ENCODE results near the gene KCNK3.

Gene KCNK3

DNA sequence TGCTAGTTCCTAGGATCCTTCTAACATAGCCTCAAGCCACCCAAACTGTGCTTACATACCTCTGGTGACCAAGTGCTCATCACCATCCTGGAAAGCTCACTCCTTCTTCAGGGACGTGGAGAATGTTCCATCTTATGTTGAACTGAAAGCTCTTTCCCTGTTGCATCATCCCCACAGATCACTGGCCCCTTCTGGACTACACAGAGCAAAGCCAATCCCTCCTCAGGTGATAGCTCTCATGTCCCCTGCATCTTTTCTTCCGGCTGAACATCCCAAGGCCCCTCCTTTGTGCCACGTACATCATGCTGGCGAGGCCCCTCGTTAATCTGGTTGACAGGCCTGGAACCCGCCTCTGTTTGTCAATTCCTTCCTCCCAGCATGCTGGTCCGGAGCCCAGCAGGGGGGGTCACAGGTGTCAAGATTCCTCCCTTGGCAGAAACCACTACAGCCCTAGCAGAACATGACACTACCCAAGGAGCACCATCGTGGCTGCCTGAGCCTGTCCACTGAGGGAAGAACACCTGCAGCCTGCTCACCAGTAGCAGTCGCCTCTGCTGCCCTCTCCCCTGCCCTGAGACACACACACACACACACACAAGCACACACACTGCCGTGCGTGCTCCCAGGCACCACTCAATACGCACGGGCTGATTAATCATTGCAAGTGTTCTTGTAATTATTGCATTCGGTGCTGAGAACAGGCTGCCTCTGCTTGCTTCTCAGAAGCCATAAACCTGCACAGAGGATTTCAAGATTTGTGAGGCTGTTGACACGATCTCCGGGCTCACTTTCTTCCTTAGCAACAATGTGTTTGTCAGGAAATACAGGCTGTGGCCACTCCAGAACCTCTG is 6.3 kb upstream of the KCNK3 start:
- H3K4me3 ChIP-seq (ENCODE audit: low read depth, low read length): no peak overlapping the region
- DNase-seq (ENCODE audit: low read depth): no peak

DNA sequence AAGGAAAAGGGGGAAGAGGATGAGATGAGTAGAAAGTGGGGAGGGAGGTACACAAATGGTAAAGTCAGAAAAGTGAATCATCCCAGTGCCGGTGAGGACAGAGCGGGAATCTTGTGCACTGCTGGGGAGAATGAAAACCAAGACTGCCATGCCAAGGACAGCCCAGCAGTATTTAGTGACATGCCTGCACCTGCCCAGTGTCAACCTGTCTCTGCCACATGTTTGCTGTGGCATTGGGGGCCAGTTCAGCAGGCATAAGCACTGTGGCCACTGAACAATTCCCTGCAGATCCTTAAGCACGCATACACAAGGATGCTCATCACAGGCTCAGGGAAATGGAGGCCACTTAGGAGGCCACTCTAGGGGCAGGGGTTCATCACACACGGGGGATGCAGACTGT is 5.2 kb upstream of the KCNK3 start:
- no peak for DNase-seq (ENCODE audit: low read depth)
- H3K4me3 ChIP-seq (ENCODE audit: low read depth, low read length): no peak overlapping the region

DNA sequence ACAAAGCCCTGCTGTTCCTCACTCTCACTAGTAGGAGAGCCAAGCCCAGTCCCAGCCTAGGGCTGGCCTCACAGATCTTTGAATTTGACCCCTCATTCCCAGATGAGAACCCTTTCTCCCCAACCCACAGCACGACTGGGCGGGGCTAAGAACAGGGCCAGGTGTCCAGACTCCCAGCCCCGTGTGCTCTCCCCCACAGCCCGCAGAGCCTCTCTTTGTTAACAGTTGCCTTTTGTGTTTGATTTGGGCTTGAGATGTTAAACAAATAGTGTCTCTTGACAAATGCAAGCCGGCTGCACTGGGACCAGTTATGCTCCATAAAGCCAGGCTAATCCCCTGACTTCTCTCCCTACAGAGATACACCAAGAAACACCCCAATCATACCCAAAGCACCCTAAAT is 4.7 kb upstream of the KCNK3 start:
- no peak for DNase-seq (ENCODE audit: low read depth)
- no peak overlapping the region for H3K4me3 ChIP-seq (ENCODE audit: low read depth, low read length)

DNA sequence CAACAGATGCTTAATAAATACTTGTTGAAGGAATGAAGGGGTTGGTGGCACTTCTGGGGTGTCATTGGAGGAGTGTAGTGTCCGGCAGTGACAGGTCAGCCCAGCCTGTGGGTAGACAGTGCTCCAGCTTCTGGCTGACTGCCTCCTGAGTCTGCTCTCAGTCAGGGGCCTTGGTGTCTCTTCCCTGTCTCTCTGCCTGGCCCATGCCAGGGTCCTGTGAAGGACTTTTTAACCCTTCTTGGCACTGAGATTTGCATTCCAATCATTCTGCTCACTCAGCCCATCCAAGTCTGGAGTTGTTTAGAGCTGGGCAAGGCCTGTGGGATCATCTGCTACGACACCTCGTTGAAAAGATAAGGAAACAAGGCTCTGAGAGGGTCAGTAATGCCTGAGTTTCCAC is 1.4 kb upstream of the KCNK3 start:
- DNase-seq (ENCODE audit: low read depth): no peak

DNA sequence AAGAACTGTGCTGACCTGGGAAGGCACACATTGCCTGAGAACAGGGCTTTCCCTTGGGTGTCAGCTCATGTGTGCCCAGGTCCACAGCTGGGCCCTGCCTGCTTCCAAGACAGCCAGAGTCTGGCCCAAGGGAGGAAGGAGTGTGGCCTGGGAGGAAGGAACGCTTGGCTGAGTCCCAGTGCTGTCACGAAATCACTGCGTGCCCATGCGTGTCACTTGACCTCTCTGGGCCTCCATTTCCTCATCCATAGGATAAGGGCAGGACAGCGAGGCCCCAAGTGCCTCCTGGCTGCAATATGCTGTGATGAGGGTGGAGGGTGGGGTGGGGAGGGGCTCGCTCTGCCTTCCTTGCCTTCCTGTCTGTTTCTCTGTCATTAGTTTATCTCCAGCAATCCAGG is 642 bp upstream of the KCNK3 start:
- H3K4me3 ChIP-seq (ENCODE audit: low read depth, low read length): no peak overlapping the region
- DNase-seq (ENCODE audit: low read depth): no peak

More for the DNA sequence above, 1.4 kb upstream of the KCNK3 start:
- no peak overlapping the region for H3K4me3 ChIP-seq (ENCODE audit: low read depth, low read length)

DNA sequence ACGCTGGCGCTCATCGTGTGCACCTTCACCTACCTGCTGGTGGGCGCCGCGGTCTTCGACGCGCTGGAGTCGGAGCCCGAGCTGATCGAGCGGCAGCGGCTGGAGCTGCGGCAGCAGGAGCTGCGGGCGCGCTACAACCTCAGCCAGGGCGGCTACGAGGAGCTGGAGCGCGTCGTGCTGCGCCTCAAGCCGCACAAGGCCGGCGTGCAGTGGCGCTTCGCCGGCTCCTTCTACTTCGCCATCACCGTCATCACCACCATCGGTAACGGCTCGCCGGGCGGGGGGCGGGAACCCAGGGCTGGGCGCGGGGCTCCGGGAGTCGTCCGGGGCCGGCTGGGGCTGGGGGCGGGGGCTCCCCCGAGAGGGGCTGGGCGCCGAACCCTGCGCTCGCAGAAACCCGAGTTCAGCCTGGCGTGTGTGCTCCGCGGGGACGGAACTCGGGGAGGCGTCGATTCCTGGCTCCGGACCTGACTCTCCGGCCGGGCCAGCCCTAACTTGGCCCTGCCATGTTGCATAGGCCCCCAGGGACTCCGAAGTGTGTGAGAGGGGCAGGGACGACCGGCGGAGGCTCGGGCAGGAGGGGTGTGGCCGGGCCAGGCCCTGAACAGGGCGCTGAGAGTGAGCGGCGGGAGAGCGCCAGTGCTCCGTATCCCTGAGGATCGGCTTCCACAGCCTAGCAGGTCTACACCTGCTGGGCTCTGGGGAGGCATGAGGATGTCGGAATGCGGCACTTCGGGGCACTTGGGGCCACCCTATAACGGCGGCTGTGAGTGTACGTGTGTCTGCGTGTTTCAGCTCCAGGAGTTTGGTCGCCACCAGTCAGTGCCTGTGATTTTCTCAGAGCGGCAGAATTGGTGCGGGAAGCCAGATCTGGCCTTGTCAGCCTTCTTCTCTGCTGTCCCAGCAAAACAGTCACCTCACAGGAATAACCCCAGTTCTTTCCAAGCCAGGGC is 651 bp downstream of the KCNK3 start:
- no peak for DNase-seq (ENCODE audit: low read depth)

DNA sequence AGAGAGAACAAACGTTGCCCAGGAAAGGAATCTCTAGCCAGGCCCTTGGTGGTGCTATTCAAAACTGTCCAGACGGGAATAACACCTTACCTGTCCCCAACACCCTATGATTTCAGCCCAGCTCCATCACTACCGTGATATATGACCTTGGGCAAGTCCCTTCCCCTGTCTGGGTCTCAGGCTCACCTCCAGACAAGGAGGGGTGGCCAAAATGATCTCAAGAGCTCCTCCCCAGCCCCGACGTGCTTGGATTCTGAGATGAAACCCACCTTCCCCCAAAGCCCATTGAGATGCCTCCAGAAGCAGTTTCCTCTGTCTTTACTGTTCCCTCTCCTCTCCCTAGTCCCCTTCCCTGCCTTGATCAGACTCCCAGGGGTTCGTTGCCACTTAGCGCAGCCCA is 1.5 kb downstream of the KCNK3 start:
- H3K4me3 ChIP-seq (ENCODE audit: low read depth, low read length): no peak overlapping the region
- DNase-seq (ENCODE audit: low read depth): no peak

More for the DNA sequence above, 651 bp downstream of the KCNK3 start:
- peak overlapping the region; percentile 35 for H3K4me3 ChIP-seq (ENCODE audit: low read depth, low read length)

DNA sequence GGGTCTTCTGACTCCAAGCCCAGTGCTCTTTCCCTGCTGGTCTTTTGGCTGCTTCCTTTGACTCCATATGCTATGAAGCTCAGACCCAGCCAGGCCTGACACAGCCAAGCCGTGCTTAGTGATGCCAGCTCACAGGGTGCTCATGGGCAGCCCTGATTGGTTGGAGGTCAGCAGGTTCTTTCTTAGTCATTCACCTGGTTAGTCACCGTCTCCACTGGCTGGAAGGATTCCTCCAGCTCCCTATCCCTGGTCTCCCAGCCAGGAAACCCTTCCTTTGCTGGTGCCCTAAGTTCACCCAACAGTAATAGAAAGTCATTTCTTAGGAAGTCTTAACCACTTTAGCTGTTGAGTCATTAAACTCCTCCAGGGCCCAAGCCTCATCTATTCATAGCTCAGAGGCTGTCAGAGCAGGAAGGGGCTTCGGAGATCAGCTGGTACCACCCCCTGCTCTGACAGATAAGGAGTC is 3.9 kb downstream of the KCNK3 start:
- DNase-seq (ENCODE audit: low read depth): peak; percentile 65
- H3K4me3 ChIP-seq (ENCODE audit: low read depth, low read length): no peak overlapping the region

DNA sequence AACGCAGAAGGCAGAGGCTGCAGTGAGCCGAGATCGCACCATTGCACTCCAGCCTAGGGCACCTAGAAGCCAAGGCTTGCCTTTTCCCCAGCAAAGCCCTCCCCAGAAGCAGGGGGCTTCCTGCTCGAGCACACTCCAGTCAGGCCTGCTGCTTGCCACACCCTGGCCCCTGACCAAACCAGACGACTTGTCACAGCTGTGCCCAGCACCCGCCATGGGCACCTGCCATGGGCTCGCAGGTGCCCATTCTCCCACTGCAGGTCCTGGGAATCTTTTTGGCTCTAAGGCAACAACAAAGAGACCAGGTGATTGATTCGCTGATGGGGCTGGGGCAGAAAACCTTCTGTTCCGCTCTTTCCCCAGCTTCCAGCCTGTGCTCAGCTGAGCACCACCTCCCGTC is 4.9 kb downstream of the KCNK3 start:
- no peak for DNase-seq (ENCODE audit: low read depth)
- no peak overlapping the region for H3K4me3 ChIP-seq (ENCODE audit: low read depth, low read length)

DNA sequence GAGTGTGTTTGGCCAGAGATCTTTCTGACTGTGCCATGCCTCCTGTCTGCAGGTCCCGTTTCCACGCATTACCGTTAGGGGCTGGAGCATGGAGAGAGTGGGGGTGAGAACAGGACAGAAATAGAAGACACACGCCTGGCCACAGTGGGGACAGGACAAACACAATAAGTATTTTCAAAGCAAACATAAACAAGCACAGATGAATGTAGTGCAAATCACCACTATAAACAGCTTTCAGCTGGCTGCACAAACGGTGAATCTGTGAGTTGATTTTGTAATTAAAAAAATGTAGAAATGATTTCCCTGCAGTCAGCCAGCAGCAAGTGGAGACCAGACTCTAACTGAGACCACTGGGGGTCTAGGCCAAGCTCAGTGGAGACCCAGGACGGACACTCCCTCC is 6.8 kb downstream of the KCNK3 start:
- DNase-seq (ENCODE audit: low read depth): no peak
- H3K4me3 ChIP-seq (ENCODE audit: low read depth, low read length): no peak overlapping the region

DNA sequence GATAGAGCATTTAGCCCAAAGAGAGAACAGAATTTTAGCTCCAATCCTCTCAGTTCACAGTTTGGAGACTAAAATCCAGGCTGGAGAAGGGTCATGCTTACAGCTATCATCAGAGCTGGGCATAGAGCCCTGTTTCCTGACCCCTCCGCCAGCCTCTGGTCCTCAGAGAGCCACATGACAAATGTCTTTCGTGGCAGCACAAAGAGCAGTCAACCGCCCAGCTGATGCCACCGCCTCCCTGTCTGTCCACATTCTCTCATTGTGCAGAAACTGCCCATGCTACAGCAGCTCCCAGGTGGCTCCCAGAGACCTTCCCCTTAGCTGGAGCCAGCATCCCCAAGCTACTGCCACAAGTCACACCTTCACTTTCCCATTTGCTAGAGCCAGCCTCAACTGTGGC is 7.6 kb downstream of the KCNK3 start:
- DNase-seq (ENCODE audit: low read depth): no peak
- H3K4me3 ChIP-seq (ENCODE audit: low read depth, low read length): no peak overlapping the region

DNA sequence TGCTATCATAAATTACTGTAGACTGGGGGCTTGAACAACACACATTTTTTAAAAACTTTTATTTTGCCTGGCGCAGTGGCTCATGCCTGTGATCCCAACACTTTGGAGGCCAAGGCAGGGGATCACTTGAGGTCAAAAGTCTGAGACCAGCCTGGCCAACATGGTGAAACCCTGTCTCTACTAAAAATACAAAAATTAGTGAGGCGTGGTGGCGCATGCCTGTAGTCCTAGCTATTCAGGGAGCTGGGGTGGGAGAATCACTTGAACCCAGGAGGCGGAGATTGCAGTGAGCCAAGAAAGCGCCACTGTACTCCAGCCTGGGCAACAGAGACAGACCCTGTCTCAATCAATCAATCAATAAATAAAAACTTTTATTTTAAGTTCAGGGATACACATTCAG is 9.1 kb downstream of the KCNK3 start:
- no peak for DNase-seq (ENCODE audit: low read depth)
- H3K4me3 ChIP-seq (ENCODE audit: low read depth, low read length): no peak overlapping the region

DNA sequence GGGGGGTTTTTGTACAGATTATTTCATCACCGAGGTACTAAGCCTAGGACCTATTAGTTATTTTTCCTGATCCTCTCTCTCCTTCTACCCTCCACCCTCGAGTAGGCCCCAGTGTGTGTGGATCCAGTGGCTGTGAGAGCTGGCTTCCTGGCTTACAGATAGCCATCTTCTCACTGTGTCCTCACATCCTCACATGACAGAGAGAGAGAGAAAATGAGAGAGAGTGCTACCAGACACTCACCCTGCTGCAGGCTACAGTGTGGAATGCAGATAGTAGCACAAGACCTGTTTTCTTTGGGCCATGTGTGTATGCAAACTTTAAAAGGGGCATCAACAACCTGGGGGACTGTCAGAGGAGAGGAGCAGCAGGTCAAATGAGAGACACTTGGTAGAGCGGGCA is 9.5 kb downstream of the KCNK3 start:
- no peak overlapping the region for H3K4me3 ChIP-seq (ENCODE audit: low read depth, low read length)
- DNase-seq (ENCODE audit: low read depth): no peak

DNA sequence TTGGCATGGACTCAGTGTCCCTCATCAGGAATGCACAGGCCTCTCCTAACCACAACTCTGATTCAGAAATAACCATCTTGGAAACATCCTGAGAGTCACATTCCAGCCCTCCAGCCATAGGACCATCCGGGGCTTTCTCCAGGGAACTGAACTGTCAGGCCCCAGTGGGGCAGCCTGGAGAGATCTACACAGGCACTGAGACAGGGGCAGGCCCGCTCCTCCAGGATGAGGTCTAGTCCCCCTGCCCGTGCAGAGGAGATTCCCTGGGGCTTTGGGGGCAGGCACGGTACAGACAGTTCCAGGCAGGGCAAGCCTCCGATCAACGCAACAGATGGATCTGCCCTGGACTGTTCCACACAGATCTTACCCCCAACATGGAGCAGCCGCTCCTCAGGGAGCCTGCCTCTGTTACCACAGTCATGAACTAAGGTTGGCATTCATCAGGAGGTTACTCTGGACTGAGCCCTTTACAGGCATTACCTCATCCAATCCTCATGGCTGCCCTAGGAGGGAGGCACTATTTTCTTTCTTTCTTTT is 12.0 kb downstream of the KCNK3 start:
- H3K4me3 ChIP-seq (ENCODE audit: low read depth, low read length): no peak overlapping the region
- peak; percentile 24 for DNase-seq (ENCODE audit: low read depth)

DNA sequence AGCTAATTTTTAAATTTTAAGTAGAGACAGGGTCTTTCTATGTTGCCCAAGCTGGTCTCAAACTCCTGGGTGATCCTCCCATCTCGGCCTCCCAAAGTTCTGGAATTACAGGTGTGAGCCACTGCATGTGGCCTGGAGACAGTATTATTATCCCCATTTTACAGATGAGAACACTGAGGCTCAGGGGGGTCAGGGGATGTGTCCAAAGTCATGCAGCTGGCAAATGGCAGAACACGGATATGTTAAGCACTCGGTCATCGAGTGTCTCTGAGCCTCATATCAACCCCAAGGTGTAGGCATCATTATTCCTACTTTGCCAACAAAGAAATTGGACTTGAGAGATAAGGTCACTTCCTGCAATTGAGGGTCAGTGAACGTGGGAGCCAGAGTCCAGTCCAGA is 12.6 kb downstream of the KCNK3 start:
- H3K4me3 ChIP-seq (ENCODE audit: low read depth, low read length): no peak overlapping the region
- DNase-seq (ENCODE audit: low read depth): no peak

DNA sequence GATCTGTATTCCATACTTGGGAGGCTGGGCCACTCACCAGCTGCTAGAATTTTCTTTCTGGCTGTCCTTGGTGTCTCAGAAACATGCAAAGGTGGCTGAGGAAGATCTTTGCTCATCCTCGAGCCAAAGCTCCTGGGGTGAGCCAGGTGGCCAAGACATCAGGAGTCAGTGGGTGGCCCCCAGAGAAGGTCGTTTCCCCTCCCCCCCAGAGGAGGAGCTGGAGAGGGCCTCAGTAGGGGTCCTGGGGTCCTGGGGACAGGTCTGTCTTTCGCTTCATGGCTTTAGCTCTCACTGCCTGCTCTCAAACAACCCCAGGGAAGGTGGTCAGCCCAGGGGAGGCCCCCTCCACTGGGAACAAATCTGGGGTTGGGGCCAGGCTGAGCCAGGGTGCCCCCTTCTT is 13.6 kb downstream of the KCNK3 start:
- DNase-seq (ENCODE audit: low read depth): no peak
- H3K4me3 ChIP-seq (ENCODE audit: low read depth, low read length): no peak overlapping the region

DNA sequence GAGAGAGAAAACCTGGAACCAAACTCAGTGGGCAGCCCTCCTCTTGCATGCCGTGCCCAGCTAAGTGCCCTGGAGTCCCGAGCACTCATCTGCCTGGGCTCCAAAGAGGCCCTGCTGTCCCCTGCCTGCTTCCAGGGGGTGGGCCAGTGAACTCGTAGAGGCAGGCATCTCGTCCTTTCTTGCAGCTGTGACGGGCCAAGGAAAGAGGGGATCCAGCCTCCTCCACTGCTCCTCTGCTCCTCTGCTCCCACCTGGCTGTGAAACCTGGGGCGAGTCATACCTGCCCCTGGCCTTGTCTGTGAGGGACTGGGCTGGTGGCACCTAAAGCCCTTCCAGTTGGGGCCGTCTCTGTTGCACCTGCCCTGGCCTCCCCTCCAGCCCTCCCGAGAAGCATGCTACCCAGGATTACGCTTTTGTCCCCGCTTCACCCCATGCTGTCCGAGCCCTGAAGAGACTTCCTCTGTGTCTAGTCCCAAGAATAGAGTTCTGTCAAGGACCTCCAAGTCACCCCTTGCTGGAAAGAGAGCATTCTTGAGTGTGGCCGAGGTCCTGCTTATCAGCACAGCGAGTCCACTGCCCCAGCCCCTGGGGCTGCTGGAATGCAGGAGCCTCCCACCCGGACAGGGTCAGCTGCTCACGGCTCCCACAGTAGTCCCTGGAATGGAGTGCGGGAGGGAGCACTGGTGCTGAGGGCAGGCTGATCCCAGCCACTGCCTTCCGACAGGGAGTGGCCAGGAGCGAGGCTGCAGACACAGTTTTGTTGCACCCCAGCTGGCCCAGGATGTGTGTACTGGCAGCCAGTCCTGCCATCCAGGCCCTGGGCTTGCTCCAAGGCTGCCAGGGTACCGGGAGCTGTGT is 14.3 kb downstream of the KCNK3 start:
- no peak overlapping the region for H3K4me3 ChIP-seq (ENCODE audit: low read depth, low read length)
- no peak for DNase-seq (ENCODE audit: low read depth)

DNA sequence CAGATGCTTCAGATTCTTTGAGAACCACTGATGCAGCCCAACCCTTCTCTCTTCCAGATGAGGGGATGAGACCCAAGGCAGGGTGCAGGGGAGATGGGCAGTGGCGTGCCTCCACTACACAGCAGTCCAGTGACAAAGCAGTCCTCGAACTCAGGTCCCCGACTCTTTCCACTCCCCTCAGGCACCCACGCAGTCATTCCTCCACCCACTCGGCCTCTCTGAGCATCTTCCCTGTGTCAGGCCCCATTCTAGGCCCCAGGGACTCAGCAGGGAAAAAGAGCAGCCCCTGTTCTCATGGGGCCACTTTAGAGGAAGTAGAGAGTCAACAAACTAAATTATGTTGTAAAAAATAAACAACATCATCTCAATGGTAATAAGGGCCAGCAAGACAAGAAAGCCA is 15.2 kb downstream of the KCNK3 start:
- no peak overlapping the region for H3K4me3 ChIP-seq (ENCODE audit: low read depth, low read length)
- no peak for DNase-seq (ENCODE audit: low read depth)

DNA sequence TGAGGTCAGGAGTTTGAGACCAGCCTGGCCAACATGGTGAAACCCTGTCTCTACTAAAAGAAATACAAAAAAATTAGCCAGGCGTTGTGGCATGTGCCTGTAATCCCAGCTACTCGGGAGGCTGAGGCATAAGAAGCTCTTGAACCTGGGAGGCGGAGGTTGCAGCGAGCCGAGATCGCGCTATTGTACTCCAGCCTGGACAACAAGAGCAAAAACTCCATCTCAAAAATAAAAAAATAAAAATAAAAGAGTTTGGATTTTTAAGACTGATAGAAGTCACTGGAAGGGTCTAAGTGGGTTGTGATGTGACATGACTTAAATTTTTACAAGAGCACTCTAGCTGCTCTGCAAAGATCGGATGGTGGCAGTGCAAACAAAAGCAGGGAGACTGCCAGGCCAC is 15.9 kb downstream of the KCNK3 start:
- no peak overlapping the region for H3K4me3 ChIP-seq (ENCODE audit: low read depth, low read length)
- DNase-seq (ENCODE audit: low read depth): no peak

Data from skeletal muscle cell (primary cell).